ENCODE measurements around the gene CCBE1.

DNA sequence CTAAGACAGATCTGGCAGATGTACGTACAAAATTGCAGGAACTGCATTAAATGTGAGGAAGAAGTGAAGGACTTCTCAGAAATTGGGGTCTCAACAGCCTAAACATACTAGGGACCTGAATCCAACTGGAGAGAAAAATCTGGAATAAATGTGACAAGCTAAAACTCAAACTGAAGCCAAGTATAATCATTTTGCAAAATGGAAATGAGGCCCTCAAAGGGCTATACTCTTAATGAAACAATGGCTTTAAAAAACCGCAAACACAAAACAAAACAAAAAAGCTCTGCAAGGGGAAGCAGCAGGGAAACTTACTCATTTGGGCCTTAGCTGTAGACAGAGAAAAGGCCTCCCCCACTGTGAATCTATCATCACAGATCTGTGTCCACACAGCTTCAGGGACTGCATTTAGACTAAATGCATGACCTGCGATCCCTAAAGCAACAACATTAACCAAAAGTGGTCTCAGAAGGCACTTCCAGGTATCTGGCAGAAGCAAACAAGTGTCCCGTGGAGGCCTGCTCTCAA is 63.2 kb downstream of the CCBE1 start:
- TF ChIP-seq ZNF274 (IDR thresholded peaks at IDR 0.05; ENCODE audit: low read depth, low read length): no peak
- no peak for TF ChIP-seq SUZ12 (IDR thresholded peaks at IDR 0.05; ENCODE audit: extremely low read depth, insufficient read depth, insufficient read length)
- TF ChIP-seq YY1 (IDR thresholded peaks at IDR 0.05; ENCODE audit: insufficient read depth, insufficient read length): no peak

Measured in NT2/D1 (cell line).